GM12878 (cell line): Measurements from ENCODE around the gene CDH4. TPM values are rescaled to one million over a fixed set of nuclear protein-coding genes. Genes with fewer than 3 reads are reported as not detected.

Experiments
- ATAC-seq: fragments of 200-7000 bp; cut with Tn5 transposase; 3 replicates; pipeline ENCODE4 v1.9.1; 2020; ENCODE audit warnings: mild to moderate bottlenecking, moderate library complexity
- BruUV-seq: library from RNA; stranded (reverse); fragments of 400-500 nt; replicated peaks from 2 replicates; lab custom pipeline; 2021; lab: Mats Ljungman, UMichigan
- CTCF ChIA-PET: fragments of 300-600 bp; sonication (Branson Sonifier 250); formaldehyde crosslinking; extraction: SDS; loops from one replicate; lab custom pipeline; 2021; ENCODE audit warnings: inconsistent platforms; lab: Yijun Ruan, JAX
- POLR2A ChIA-PET: fragments of 350-600 bp; formaldehyde crosslinking; extraction: SDS; loops from one replicate; lab custom pipeline; 2021; ENCODE audit warnings: inconsistent platforms; lab: Charles Lee
- RAD21 ChIA-PET: fragments of 300-600 bp; sonication (Branson Sonifier 250); formaldehyde crosslinking; loops from one replicate; lab custom pipeline; 2023; ENCODE audit warnings: antibody characterized with exemption; ENCODE audit not compliant: unreplicated experiment; lab: Charles Lee
- SMC1A ChIA-PET: fragments of 300-600 bp; sonication (Branson Sonifier 250); formaldehyde crosslinking; loops from one replicate; lab custom pipeline; 2023; ENCODE audit not compliant: unreplicated experiment, uncharacterized antibody; lab: Charles Lee
- DNase-seq: peaks from one replicate; pipeline ENCODE4 v3.0.0-alpha.2; 2011; ENCODE audit warnings: low read depth, low spot score
- FAIRE-seq: peaks from 3 replicates; lab custom pipeline; 2011; peaks lifted over from hg19 to GRCh38; lab: Jason Lieb, UNC
- H2AFZ ChIP-seq: 2 replicates; pipeline ENCODE4 v1.6.0; 2011; ENCODE audit warnings: low read depth, low read length, control low read depth; ENCODE audit not compliant: control insufficient read depth
- H3K27ac ChIP-seq: 2 replicates; pipeline ENCODE4 v1.5.1; 2011; ENCODE audit warnings: control low read depth; ENCODE audit not compliant: control insufficient read depth, insufficient read depth
- H3K27me3 ChIP-seq, 2 experiments: replicated peaks in 1 of 2; 2 replicates each; pipeline versions ENCODE4 v1.6.0 to v1.6.1; 2011; ENCODE audit warnings: low read length in 1 of 2; ENCODE audit not compliant: control insufficient read depth in 2 of 2, insufficient read depth in 2 of 2
- H3K36me3 ChIP-seq, 2 experiments: 2 replicates each; pipeline ENCODE4 v1.5.1; 2011; ENCODE audit warnings: low read length in 1 of 2; ENCODE audit not compliant: control insufficient read depth in 2 of 2, insufficient read depth in 2 of 2
- H3K4me1 ChIP-seq: 2 replicates; pipeline ENCODE4 v1.6.1; 2011; ENCODE audit warnings: mild to moderate bottlenecking, low read length, moderate library complexity, mixed read lengths; ENCODE audit not compliant: control insufficient read depth, insufficient read depth
- H3K4me2 ChIP-seq: 2 replicates; pipeline ENCODE4 v1.6.0; 2011; ENCODE audit warnings: control low read depth; ENCODE audit not compliant: control insufficient read depth, insufficient read depth
- H3K4me3 ChIP-seq: fragments of 200-600 bp; sonication (generic); 2 replicates; pipeline ENCODE4 v1.5.1; 2016
- H3K79me2 ChIP-seq: 2 replicates; pipeline ENCODE4 v1.6.0; 2011; ENCODE audit warnings: low read length; ENCODE audit not compliant: control insufficient read depth, insufficient read depth
- H3K9ac ChIP-seq: 2 replicates; pipeline ENCODE4 v1.8.0; 2011; ENCODE audit warnings: low read length, control low read depth, mixed read lengths; ENCODE audit not compliant: control insufficient read depth, insufficient read depth
- H3K9me3 ChIP-seq: replicated peaks from 3 replicates; pipeline ENCODE4 v1.5.1; 2011; ENCODE audit warnings: mild to moderate bottlenecking, low read length; ENCODE audit not compliant: control insufficient read depth, insufficient read depth
- H4K20me1 ChIP-seq: 2 replicates; pipeline ENCODE4 v1.6.0; 2011; ENCODE audit not compliant: control insufficient read depth, insufficient read depth
- ATF7 ChIP-seq: fragments of 450-650 bp; IDR thresholded peaks from 2 replicates; pipeline ENCODE4 v1.6.1; 2016; ENCODE audit warnings: low read depth, mild to moderate bottlenecking
- CBFB ChIP-seq: IDR thresholded peaks from 2 replicates; pipeline ENCODE4 v1.6.1; 2016; ENCODE audit warnings: antibody characterized with exemption, low read depth
- E4F1 ChIP-seq: fragments of 450-650 bp; IDR thresholded peaks from 2 replicates; pipeline ENCODE4 v1.6.1; 2018; ENCODE audit warnings: borderline replicate concordance, mild to moderate bottlenecking; ENCODE audit not compliant: partially characterized antibody
- HDGF ChIP-seq: fragments of 450-650 bp; IDR thresholded peaks from 2 replicates; pipeline ENCODE4 v1.6.1; 2016; ENCODE audit warnings: antibody characterized with exemption
- NR2C1 ChIP-seq: fragments of 450-650 bp; IDR thresholded peaks from 2 replicates; pipeline ENCODE4 v1.6.1; 2017; ENCODE audit warnings: antibody characterized with exemption, mild to moderate bottlenecking, moderate library complexity
- NRF1 ChIP-seq: conservative IDR thresholded peaks from 2 replicates; pipeline ENCODE4 v1.6.1; 2011; ENCODE audit warnings: mild to moderate bottlenecking, low read depth, low read length, improper control_type of control experiment
- SKIL ChIP-seq: fragments of 450-650 bp; IDR thresholded peaks from 2 replicates; pipeline ENCODE4 v1.6.1; 2017; ENCODE audit warnings: mild to moderate bottlenecking, low read depth, inconsistent platforms; ENCODE audit not compliant: poor library complexity, severe bottlenecking
- TBL1XR1 ChIP-seq: IDR thresholded peaks from 2 replicates; pipeline ENCODE4 v1.6.1; 2012; ENCODE audit warnings: low read depth, low read length, improper control_type of control experiment
- YY1 ChIP-seq: IDR thresholded peaks from 2 replicates; pipeline ENCODE4 v1.6.1; 2011; ENCODE audit warnings: low read depth, mild to moderate bottlenecking, low read length
- WGBS: methylation state at CpG from one replicate; pipeline ENCODE4 v1.1.6; 2016; ENCODE audit warnings: low lambda C conversion rate; ENCODE audit not compliant: insufficient replicate concordance, insufficient coverage; ENCODE audit errors: missing lambda C conversion rate; 5-methylcytosine and 5-hydroxymethylcytosine counted together
- in situ Hi-C: fragments of 300-500 bp; cut with MboI; formaldehyde crosslinking; loops from 9 replicates; pipeline ENCODE4 v1.14.3; 2018; ENCODE audit warnings: mixed read lengths
- intact Hi-C: fragments of 100-400 bp; cut with micrococcal nuclease; formaldehyde crosslinking; loops from one replicate; pipeline ENCODE4 v1.14.2; 2022; ENCODE audit not compliant: unreplicated experiment
- polyA plus RNA-seq, 11 experiments: library from polyadenylated mRNA; depleted of rRNA in 4 of 11; unstranded in 6 of 11; stranded (reverse) in 5 of 11; fragments of >200 nt; fragmentation: Nextera tagmentation in 4 of 11; fragmentation: Illumina TruSeq in 1 of 11; extraction: Ambion mirVana in 4 of 11; extraction: Trizol in 1 of 11; gene quantifications; 1 replicate in 1 of 11; 2 replicates in 10 of 11; pipeline versions ENCODE4 v1.2.1 to v1.2.3, GENCODE V29; 2011 to 2016; ENCODE audit warnings: inconsistent platforms in 2 of 11, missing spikeins in 2 of 11, low read depth in 1 of 11
- total RNA-seq, 4 experiments: library from RNA; depleted of rRNA in 3 of 4; stranded (reverse); fragments of >200 nt in 3 of 4; fragmentation: Illumina TruSeq in 1 of 4; extraction: Trizol in 1 of 4; gene quantifications; 2 replicates each; pipeline versions ENCODE4 v1.2.1 to v1.2.3, GENCODE V29; 2013 to 2021

CDH4 gene
- total and polyA plus RNA-seq, 10 of the 15 experiments (the other 5 are each of a cell fraction or from before 2014, with no cell fraction given), result not detected

GRCh38 chr20:61889659-61890058 is 637.6 kb downstream of the CDH4 start:
- ChIA-PET RAD21 (no interaction called here), SMC1A (no interaction called here), CTCF (no interaction called here), POLR2A (no interaction called here)
- peak; percentile 7 for FAIRE-seq
- H3K9me3 ChIP-seq, result no peaks in the 10 kb centered on the region; the same call in 2 of the 3 replicates
- no peaks in the 10 kb centered on the region for H3K36me3 ChIP-seq
- no peaks in the 10 kb centered on the region for H4K20me1 ChIP-seq
- no peak for ATAC-seq
- no peak overlapping the region for H3K4me2 ChIP-seq
- peak; percentile 28 for TF ChIP-seq E4F1
- no peak for TF ChIP-seq CBFB
- no peaks in the 10 kb centered on the region for H3K27me3 ChIP-seq
- H3K27ac ChIP-seq, result no peak overlapping the region
- BruUV-seq, result no TSS peak
- no peaks in the 10 kb centered on the region for H3K4me1 ChIP-seq
- no peaks in the 10 kb centered on the region for H3K79me2 ChIP-seq
- WGBS, result 40% methylated on average over 1 of the region's 1 CpG
- intact Hi-C loops, result loop anchor here (5.0 kb wide), 1 partner anchor 1677 kb away; no protein-coding TSS in a partner anchor
- no peak for DNase-seq
- in situ Hi-C loops, result no loop called here
- no peak overlapping the region for H3K9ac ChIP-seq
- H2AFZ ChIP-seq, result no peak overlapping the region
- H3K4me3 ChIP-seq, result no peak overlapping the region

GRCh38 chr20:61890210-61890609 is 638.1 kb downstream of the CDH4 start:
- no TSS peak for BruUV-seq
- no peaks in the 10 kb centered on the region; the same call in 2 of the 3 replicates for H3K9me3 ChIP-seq
- RAD21 ChIA-PET, result no interaction called here
- no peak overlapping the region for H3K9ac ChIP-seq
- H3K79me2 ChIP-seq, result no peaks in the 10 kb centered on the region
- intact Hi-C loops (loop anchor here (5.0 kb wide), 1 partner anchor 1678 kb away; no protein-coding TSS in a partner anchor), in situ Hi-C loops (no loop called here)
- H2AFZ ChIP-seq, result no peak overlapping the region
- ATAC-seq (no peak), DNase-seq (no peak), FAIRE-seq (no peak)
- POLR2A ChIA-PET, result no interaction called here
- H3K4me1 ChIP-seq, result no peaks in the 10 kb centered on the region
- H3K27ac ChIP-seq, result no peak overlapping the region
- H3K4me3 ChIP-seq, result no peak overlapping the region
- SMC1A ChIA-PET, result no interaction called here
- WGBS, result 0% methylated on average over 1 of the region's 1 CpG
- no peak overlapping the region for H3K4me2 ChIP-seq
- no peaks in the 10 kb centered on the region for H4K20me1 ChIP-seq
- CTCF ChIA-PET, result no interaction called here
- H3K27me3 ChIP-seq, result no peaks in the 10 kb centered on the region
- TF ChIP-seq YY1 (no peak), NR2C1 (no peak), NRF1 (no peak), HDGF (no peak), SKIL (no peak), TBL1XR1 (no peak), ATF7 (no peak)
- H3K36me3 ChIP-seq, result no peaks in the 10 kb centered on the region
